Measurements from ENCODE around the gene SFMBT1.

SFMBT1 gene

DNA sequence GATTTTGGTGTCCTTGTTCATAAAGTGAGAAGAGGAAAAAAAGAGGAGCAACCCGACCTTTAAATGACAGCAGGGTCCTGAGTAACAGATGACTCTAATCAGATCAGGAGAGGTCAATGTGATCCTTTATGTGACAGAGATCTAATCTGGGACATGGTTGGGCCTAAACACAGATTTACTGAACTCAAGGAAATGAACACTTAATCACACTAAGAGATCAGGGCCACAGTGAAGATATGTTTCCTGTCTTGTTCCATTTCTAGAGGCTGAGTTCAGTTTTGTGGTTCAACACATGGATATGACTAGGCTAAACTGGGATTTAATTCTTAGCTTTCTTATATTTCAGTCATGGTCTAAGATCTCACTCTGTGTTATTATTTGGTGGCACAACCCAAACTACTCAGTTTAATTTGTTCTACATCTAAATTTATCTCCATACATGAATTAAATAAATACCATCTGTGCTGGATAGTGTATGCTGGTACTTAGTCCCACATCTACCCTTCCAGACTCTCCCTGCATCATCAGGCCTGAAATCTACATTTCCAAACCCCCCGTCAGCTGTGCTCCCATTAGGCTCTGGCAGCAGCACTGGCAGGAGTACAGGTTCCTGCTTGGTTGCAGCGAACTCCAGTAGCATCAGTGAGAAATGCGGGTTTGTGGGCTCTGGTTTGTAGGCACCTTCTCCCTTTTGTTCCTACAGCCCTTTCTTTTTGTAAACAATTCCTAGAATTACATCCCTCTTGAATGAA, 22.6 kb downstream of the SFMBT1 start:
- H3F3A ChIP-seq (ENCODE audit: insufficient read depth) = no peaks in the 10 kb centered on the region
- H3K4me2 ChIP-seq (ENCODE audit: low read depth, low read length, poor library complexity, severe bottlenecking) = no peak overlapping the region
- TF ChIP-seq EZH2phosphoT487 (conservative IDR thresholded peaks at IDR 0.05; ENCODE audit: low read length) = no peak
- TF ChIP-seq, protein P1, sequence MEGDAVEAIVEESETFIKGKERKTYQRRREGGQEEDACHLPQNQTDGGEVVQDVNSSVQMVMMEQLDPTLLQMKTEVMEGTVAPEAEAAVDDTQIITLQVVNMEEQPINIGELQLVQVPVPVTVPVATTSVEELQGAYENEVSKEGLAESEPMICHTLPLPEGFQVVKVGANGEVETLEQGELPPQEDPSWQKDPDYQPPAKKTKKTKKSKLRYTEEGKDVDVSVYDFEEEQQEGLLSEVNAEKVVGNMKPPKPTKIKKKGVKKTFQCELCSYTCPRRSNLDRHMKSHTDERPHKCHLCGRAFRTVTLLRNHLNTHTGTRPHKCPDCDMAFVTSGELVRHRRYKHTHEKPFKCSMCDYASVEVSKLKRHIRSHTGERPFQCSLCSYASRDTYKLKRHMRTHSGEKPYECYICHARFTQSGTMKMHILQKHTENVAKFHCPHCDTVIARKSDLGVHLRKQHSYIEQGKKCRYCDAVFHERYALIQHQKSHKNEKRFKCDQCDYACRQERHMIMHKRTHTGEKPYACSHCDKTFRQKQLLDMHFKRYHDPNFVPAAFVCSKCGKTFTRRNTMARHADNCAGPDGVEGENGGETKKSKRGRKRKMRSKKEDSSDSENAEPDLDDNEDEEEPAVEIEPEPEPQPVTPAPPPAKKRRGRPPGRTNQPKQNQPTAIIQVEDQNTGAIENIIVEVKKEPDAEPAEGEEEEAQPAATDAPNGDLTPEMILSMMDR (IDR thresholded peaks at IDR 0.05; ENCODE audit: insufficient read depth, low read length, poor library complexity, severe bottlenecking) = no peak
- peaks cover 76% of the 10 kb centered on the region for H3K79me2 ChIP-seq (ENCODE audit: insufficient read depth, low read length)
- H4K20me1 ChIP-seq (ENCODE audit: low read depth, low read length) = no peaks in the 10 kb centered on the region; the same call in 1 of the 2 replicates
- no peaks in the 10 kb centered on the region for H3K36me3 ChIP-seq (ENCODE audit: low read length)
- H2AFZ ChIP-seq (ENCODE audit: low read depth, low read length, severe bottlenecking) = no peak overlapping the region
- no peaks in the 10 kb centered on the region for H3K27me3 ChIP-seq (ENCODE audit: low read length)
- no peak overlapping the region for H3K4me3 ChIP-seq (ENCODE audit: insufficient read depth, low read length, poor library complexity, severe bottlenecking)
- H3K27ac ChIP-seq (ENCODE audit: low read depth, low read length) = no peak overlapping the region
- no peaks in the 10 kb centered on the region for H3K9me2 ChIP-seq (replicated peaks; ENCODE audit: insufficient read depth, low read length)
- no peak overlapping the region for H3K9ac ChIP-seq (ENCODE audit: low read length)
- H3K9me3 ChIP-seq (ENCODE audit: insufficient read depth, low read length) = no peaks in the 10 kb centered on the region

DNA sequence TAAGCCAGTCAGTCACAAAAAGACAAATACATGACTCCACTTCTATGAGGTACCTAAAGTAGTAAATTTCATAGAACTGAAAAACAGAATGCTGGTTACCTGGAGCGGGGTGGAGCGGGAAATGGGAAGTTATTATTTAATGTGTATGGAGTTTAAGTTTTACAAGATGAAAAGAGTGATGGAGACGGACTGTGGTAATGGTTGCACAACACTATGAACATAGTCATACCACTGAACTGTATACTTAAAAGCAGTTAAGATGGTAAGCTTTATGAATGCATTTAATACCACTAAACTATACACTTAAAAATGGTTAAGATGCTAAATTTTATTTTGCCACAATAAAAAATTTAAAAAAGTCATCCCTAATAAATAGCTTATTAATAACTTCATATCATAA, 23.2 kb downstream of the SFMBT1 start:
- H3K27ac ChIP-seq (ENCODE audit: low read depth, low read length) = no peak overlapping the region
- H3K9ac ChIP-seq (ENCODE audit: low read length) = no peak overlapping the region
- H3K4me3 ChIP-seq (ENCODE audit: insufficient read depth, low read length, poor library complexity, severe bottlenecking) = no peak overlapping the region
- TF ChIP-seq EZH2phosphoT487 (conservative IDR thresholded peaks at IDR 0.05; ENCODE audit: low read length) = no peak
- TF ChIP-seq, protein P1 (IDR thresholded peaks at IDR 0.05; ENCODE audit: insufficient read depth, low read length, poor library complexity, severe bottlenecking) = no peak
- no peaks in the 10 kb centered on the region for H3K27me3 ChIP-seq (ENCODE audit: low read length)
- H3K9me3 ChIP-seq (ENCODE audit: insufficient read depth, low read length) = no peaks in the 10 kb centered on the region
- H3K79me2 ChIP-seq (ENCODE audit: insufficient read depth, low read length) = peaks cover 76% of the 10 kb centered on the region
- H3F3A ChIP-seq (ENCODE audit: insufficient read depth) = no peaks in the 10 kb centered on the region
- no peak overlapping the region for H3K4me2 ChIP-seq (ENCODE audit: low read depth, low read length, poor library complexity, severe bottlenecking)
- no peak overlapping the region for H2AFZ ChIP-seq (ENCODE audit: low read depth, low read length, severe bottlenecking)
- no peaks in the 10 kb centered on the region; the same call in 1 of the 2 replicates for H4K20me1 ChIP-seq (ENCODE audit: low read depth, low read length)
- H3K9me2 ChIP-seq (replicated peaks; ENCODE audit: insufficient read depth, low read length) = no peaks in the 10 kb centered on the region
- no peaks in the 10 kb centered on the region for H3K36me3 ChIP-seq (ENCODE audit: low read length)

DNA sequence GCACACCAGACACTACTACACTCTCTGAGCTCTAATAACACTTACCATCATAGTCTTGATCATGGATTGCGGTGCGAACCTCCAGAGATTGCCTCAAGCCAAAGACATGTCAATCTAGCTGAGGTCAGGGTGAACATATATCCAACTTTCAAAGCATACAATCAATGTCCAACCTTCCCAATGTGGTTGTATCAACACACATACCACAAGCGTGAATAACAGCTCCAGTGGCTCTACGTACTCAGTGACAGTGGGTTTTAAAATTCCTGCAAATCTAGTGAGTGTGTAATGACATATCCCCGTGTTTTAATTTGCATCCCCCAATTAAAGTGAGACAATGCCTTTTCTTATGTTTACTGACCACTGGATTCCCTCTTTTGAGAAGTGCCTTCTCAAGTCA, 29.6 kb downstream of the SFMBT1 start:
- Histone ChIP-seq H2AFZ (ENCODE audit: low read depth, low read length, severe bottlenecking) (no peak overlapping the region), H3F3A (ENCODE audit: insufficient read depth) (no peaks in the 10 kb centered on the region), H4K20me1 (ENCODE audit: low read depth, low read length) (no peaks in the 10 kb centered on the region), H3K27ac (ENCODE audit: low read depth, low read length) (no peak overlapping the region), H3K27me3 (ENCODE audit: low read length) (no peaks in the 10 kb centered on the region), H3K4me3 (ENCODE audit: insufficient read depth, low read length, poor library complexity, severe bottlenecking) (no peak overlapping the region), H3K9ac (ENCODE audit: low read length) (no peak overlapping the region), H3K36me3 (ENCODE audit: low read length) (no peaks in the 10 kb centered on the region), H3K4me2 (ENCODE audit: low read depth, low read length, poor library complexity, severe bottlenecking) (no peak overlapping the region), H3K79me2 (ENCODE audit: insufficient read depth, low read length) (peaks cover 35% of the 10 kb centered on the region), H3K9me3 (ENCODE audit: insufficient read depth, low read length) (no peaks in the 10 kb centered on the region), H3K9me2 (replicated peaks; ENCODE audit: insufficient read depth, low read length) (no peaks in the 10 kb centered on the region)
- no peak for TF ChIP-seq EZH2phosphoT487 (conservative IDR thresholded peaks at IDR 0.05; ENCODE audit: low read length)
- TF ChIP-seq, protein P1 (IDR thresholded peaks at IDR 0.05; ENCODE audit: insufficient read depth, low read length, poor library complexity, severe bottlenecking) = no peak

Data from SU-DHL-6 (cell line).